Nephron (organoid): ENCODE results near the gene GNAS.

Experiments used
- H3K27ac Mint-ChIP-seq, 3 experiments: 2 replicates each; pipeline ENCODE4 v1.8.0; 2020; ENCODE audit warnings: mixed read lengths in 3 of 3, mild to moderate bottlenecking in 2 of 3, moderate library complexity in 1 of 3
- H3K27me3 Mint-ChIP-seq: 2 replicates; pipeline ENCODE4 v1.8.0; 2021; ENCODE audit warnings: low read depth, mild to moderate bottlenecking, moderate library complexity, mixed read lengths
- H3K36me3 Mint-ChIP-seq: 2 replicates; pipeline ENCODE4 v1.8.0; 2020; ENCODE audit warnings: low read depth, mixed read lengths
- H3K4me1 Mint-ChIP-seq: 2 replicates; pipeline ENCODE4 v1.8.0; 2020; ENCODE audit warnings: mixed read lengths
- H3K4me3 Mint-ChIP-seq, 3 experiments: 2 replicates each; pipeline ENCODE4 v1.8.0; 2020; ENCODE audit warnings: mild to moderate bottlenecking in 3 of 3, mixed read lengths in 3 of 3, moderate library complexity in 2 of 3
- H3K9me3 Mint-ChIP-seq: 2 replicates; pipeline ENCODE4 v1.8.0; 2020; ENCODE audit warnings: mixed read lengths
- CTCF ChIP-seq, 3 experiments: fragments of 200-600 bp; sonication (generic); IDR thresholded peaks; one replicate each; pipeline ENCODE4 v1.5.0; 2021; ENCODE audit warnings: antibody characterized with exemption in 3 of 3; ENCODE audit not compliant: unreplicated experiment in 3 of 3

Gene GNAS

DNA sequence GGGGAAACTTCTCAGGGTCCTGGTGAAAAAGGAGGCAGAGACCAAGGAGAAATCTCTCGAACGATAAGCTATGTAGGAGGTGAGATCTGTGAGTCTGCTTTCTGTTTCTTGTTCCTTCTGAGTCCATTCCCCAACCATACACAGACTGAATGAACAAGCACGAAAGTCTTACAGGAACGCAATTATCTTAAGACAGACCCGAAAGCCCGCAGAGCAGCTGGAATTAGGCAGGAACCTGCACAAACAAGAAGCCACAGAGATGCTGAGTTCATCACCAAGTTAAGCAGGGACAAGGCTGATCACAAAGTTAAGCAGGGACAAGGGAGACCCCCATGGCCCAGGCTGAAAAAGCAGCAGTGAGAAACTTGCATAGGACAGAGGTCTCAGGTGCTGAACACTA lies 107.1 kb downstream of the GNAS start:
- no peaks in the 10 kb centered on the region for H3K36me3 Mint-ChIP-seq

More for the DNA sequence above, 107.1 kb downstream of the GNAS start:
- no peak for TF ChIP-seq CTCF (IDR thresholded peaks at IDR 0.05; ENCODE audit: unreplicated experiment in 3 of 3)
- Mint-ChIP-seq H3K27me3 (peaks cover 3% of the 10 kb centered on the region), H3K27ac (no peak overlapping the region), H3K9me3 (peaks cover 15% of the 10 kb centered on the region), H3K4me1 (no peaks in the 10 kb centered on the region), H3K4me3 (no peak overlapping the region)
